ENCODE data around the gene OPRL1.

DNA sequence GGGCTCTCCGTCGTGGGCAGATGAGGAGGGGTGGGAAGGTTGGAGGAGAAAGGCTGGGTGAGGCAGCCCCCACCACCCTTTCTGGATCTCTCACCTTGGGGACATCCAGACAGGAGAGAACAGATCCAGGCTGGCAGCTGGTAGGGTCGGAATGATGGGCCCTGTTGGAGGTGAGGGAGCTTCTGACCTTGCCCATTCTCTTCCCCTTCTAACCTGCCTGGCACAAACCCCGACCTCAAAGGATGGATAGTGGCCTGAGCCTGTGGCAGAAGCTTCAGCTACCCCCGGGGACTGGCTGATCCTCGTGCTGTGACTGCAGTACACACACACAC, 33.5 kb downstream of the OPRL1 start:
- TF ChIP-seq POLR2A (IDR thresholded peaks at IDR 0.05) (no peak), CTCF (IDR thresholded peaks at IDR 0.05) (no peak)

All from breast epithelium (tissue), 3 donors.